K562 (cell line): Measurements from ENCODE around the gene GPR35. TPM values are rescaled to one million over a fixed set of nuclear protein-coding genes. Genes with fewer than 3 reads are reported as not detected.
A peak's percentile ranks its signal among the peaks of the same experiment; 100 is the strongest.

Experiments
- CCNT2 ChIP-seq: IDR thresholded peaks from 2 replicates; pipeline ENCODE4 v1.6.1; 2011; ENCODE audit warnings: borderline replicate concordance, low read depth, mild to moderate bottlenecking, moderate library complexity, mixed read lengths, low read length; ENCODE audit not compliant: insufficient read length; ENCODE audit errors: extremely low read depth
- CREB1 ChIP-seq, 2 experiments: sonication (generic) in 1 of 2; formaldehyde crosslinking in 1 of 2; IDR thresholded peaks; 2 replicates each; pipeline versions ENCODE4 v1.6.1 to v1.8.0; 2012 to 2022; ENCODE audit warnings: inconsistent platforms in 1 of 2, mild to moderate bottlenecking in 1 of 2, missing genetic modification reagents in 1 of 2, moderate library complexity in 1 of 2
- DIDO1 ChIP-seq: fragments of 450-650 bp; IDR thresholded peaks from 2 replicates; pipeline ENCODE4 v1.6.1; 2016; ENCODE audit warnings: low read depth, missing biosample characterization, missing genetic modification characterization
- E2F5 ChIP-seq: sonication (generic); formaldehyde crosslinking; IDR thresholded peaks from 2 replicates; pipeline ENCODE4 v1.8.0; 2022; ENCODE audit warnings: mild to moderate bottlenecking, missing genetic modification reagents
- HMG20B ChIP-seq: fragments of 250-450 bp; sonication (Bioruptor Pico); IDR thresholded peaks from 2 replicates; pipeline ENCODE4 v1.5.0; 2021; ENCODE audit warnings: mild to moderate bottlenecking
- MTA1 ChIP-seq: fragments of 450-650 bp; IDR thresholded peaks from 2 replicates; pipeline ENCODE4 v1.6.1; 2017; ENCODE audit warnings: borderline replicate concordance
- MTF1 ChIP-seq: fragments of 250-450 bp; sonication (Bioruptor Pico); IDR thresholded peaks from 2 replicates; pipeline ENCODE4 v1.9.0; 2021; ENCODE audit warnings: moderate library complexity, mild to moderate bottlenecking, inconsistent platforms, borderline replicate concordance
- RAD51 ChIP-seq: fragments of 450-650 bp; IDR thresholded peaks from 2 replicates; pipeline ENCODE4 v1.7.1; 2016; ENCODE audit warnings: low read depth, mild to moderate bottlenecking, borderline replicate concordance
- RBM34 ChIP-seq: fragments of 200-400 bp; formaldehyde crosslinking; IDR thresholded peaks from 2 replicates; pipeline ENCODE4 v1.6.1; 2018; ENCODE audit warnings: low read length, borderline replicate concordance; ENCODE audit not compliant: insufficient read depth
- RUNX1 ChIP-seq: sonication (generic); IDR thresholded peaks from 2 replicates; pipeline ENCODE4 v1.6.1; 2016; ENCODE audit warnings: antibody characterized with exemption, low read depth
- USF1 ChIP-seq: sonication (generic); formaldehyde crosslinking; IDR thresholded peaks from 2 replicates; pipeline ENCODE4 v1.9.0; 2022; ENCODE audit warnings: mild to moderate bottlenecking, missing genetic modification reagents
- WHSC1 ChIP-seq: IDR thresholded peaks from one replicate; pipeline ENCODE4 v1.6.1; 2012; ENCODE audit warnings: low read length, control low read depth, inconsistent platforms
- XRCC4 ChIP-seq: IDR thresholded peaks from one replicate; pipeline ENCODE4 v1.6.1; 2011; ENCODE audit not compliant: insufficient read depth, insufficient read length; ENCODE audit errors: extremely low read depth
- ZC3H8 ChIP-seq: fragments of 450-650 bp; IDR thresholded peaks from 2 replicates; pipeline ENCODE4 v1.6.1; 2017
- ZNF143 ChIP-seq: sonication (generic); formaldehyde crosslinking; IDR thresholded peaks from 2 replicates; pipeline ENCODE4 v1.9.0; 2022; ENCODE audit warnings: mild to moderate bottlenecking, missing genetic modification reagents
- ZNF23 ChIP-seq: fragments of 250-450 bp; sonication (Bioruptor Pico); IDR thresholded peaks from 2 replicates; pipeline ENCODE4 v1.4.0; 2020; ENCODE audit warnings: mild to moderate bottlenecking
- ZNF551 ChIP-seq: fragments of 250-450 bp; sonication (Bioruptor Pico); IDR thresholded peaks from 2 replicates; pipeline ENCODE4 v1.5.0; 2021; ENCODE audit warnings: mild to moderate bottlenecking, moderate library complexity
- polyA plus RNA-seq, 8 experiments: library from polyadenylated mRNA; depleted of rRNA in 4 of 8; stranded (reverse) in 5 of 8; unstranded in 3 of 8; fragments of >200 nt; fragmentation: Nextera tagmentation in 2 of 8; fragmentation: Illumina TruSeq in 1 of 8; extraction: Ambion mirVana in 2 of 8; extraction: Trizol in 1 of 8; gene quantifications; 2 replicates each; pipeline versions ENCODE4 v1.2.1 to v1.2.3, GENCODE V29; 2011 to 2014; ENCODE audit warnings: inconsistent platforms in 1 of 8, missing spikeins in 1 of 8
- total RNA-seq, 7 experiments: library from RNA; depleted of rRNA in 6 of 7; stranded (reverse); fragments of >200 nt in 6 of 7; fragmentation: Illumina TruSeq in 2 of 7; extraction: Trizol in 2 of 7; gene quantifications; 2 replicates each; pipeline versions ENCODE4 v1.2.1 to v1.2.3, GENCODE V29; 2011 to 2021; ENCODE audit warnings: low replicate concordance in 1 of 7
- TF ChIP-seq, protein P1 (sequence below): fragments of 250-450 bp; sonication (Bioruptor Pico); IDR thresholded peaks from 2 replicates; pipeline ENCODE4 v1.5.0; 2021; ENCODE audit warnings: mild to moderate bottlenecking, borderline replicate concordance
- TF ChIP-seq, protein P2 (sequence below): fragments of 250-450 bp; sonication (Bioruptor Pico); IDR thresholded peaks from 2 replicates; pipeline ENCODE4 v1.5.0; 2021; ENCODE audit warnings: mild to moderate bottlenecking, moderate library complexity

The GPR35 gene
- total and polyA plus RNA-seq, 9 of the 15 experiments (the other 6 are each of a cell fraction or from before 2014, with no cell fraction given) = 0.04 to 0.50 (median 0.29) TPM; not detected in 3

GRCh38 chr2:240586198-240586918 is 38.9 kb upstream of the GPR35 start, which contains the start of gene CAPN10 (continued):
- TF ChIP-seq USF1 (CRISPR knock-in tag) = peak; percentile 93
- no peak for TF ChIP-seq E2F5 (CRISPR knock-in tag)
- no peak for TF ChIP-seq ZNF551 (CRISPR knock-in tag)
- TF ChIP-seq XRCC4 = no peak
- no peak for TF ChIP-seq ZNF23 (CRISPR knock-in tag)
- TF ChIP-seq CCNT2 = peak; percentile 14
- TF ChIP-seq MTA1 = peak; percentile 90
- no peak for TF ChIP-seq MTF1 (CRISPR knock-in tag)
- no peak for TF ChIP-seq ZC3H8
- peak; percentile 79 for TF ChIP-seq CREB1 (IDR thresholded peaks at IDR 0.05)
- TF ChIP-seq CREB1 (CRISPR knock-in tag; IDR thresholded peaks at IDR 0.05) = peak; percentile 85
- TF ChIP-seq, protein P1, sequence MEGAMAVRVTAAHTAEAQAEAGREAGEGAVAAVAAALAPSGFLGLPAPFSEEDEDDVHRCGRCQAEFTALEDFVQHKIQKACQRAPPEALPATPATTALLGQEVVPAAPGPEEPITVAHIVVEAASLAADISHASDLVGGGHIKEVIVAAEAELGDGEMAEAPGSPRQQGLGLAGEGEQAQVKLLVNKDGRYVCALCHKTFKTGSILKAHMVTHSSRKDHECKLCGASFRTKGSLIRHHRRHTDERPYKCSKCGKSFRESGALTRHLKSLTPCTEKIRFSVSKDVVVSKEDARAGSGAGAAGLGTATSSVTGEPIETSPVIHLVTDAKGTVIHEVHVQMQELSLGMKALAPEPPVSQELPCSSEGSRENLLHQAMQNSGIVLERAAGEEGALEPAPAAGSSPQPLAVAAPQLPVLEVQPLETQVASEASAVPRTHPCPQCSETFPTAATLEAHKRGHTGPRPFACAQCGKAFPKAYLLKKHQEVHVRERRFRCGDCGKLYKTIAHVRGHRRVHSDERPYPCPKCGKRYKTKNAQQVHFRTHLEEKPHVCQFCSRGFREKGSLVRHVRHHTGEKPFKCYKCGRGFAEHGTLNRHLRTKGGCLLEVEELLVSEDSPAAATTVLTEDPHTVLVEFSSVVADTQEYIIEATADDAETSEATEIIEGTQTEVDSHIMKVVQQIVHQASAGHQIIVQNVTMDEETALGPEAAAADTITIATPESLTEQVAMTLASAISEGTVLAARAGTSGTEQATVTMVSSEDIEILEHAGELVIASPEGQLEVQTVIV (CRISPR knock-in tag) = no peak
- TF ChIP-seq RAD51 = peak; percentile 99
- no peak for TF ChIP-seq HMG20B (CRISPR knock-in tag)
- TF ChIP-seq RBM34 = no peak
- no peak for TF ChIP-seq WHSC1
- TF ChIP-seq ZNF143 (CRISPR knock-in tag) = peak; percentile 96
- TF ChIP-seq RUNX1 = no peak
- TF ChIP-seq DIDO1 (tag) = peak; percentile 65; the same call in 1 of the 2 replicates
- TF ChIP-seq, protein P2, sequence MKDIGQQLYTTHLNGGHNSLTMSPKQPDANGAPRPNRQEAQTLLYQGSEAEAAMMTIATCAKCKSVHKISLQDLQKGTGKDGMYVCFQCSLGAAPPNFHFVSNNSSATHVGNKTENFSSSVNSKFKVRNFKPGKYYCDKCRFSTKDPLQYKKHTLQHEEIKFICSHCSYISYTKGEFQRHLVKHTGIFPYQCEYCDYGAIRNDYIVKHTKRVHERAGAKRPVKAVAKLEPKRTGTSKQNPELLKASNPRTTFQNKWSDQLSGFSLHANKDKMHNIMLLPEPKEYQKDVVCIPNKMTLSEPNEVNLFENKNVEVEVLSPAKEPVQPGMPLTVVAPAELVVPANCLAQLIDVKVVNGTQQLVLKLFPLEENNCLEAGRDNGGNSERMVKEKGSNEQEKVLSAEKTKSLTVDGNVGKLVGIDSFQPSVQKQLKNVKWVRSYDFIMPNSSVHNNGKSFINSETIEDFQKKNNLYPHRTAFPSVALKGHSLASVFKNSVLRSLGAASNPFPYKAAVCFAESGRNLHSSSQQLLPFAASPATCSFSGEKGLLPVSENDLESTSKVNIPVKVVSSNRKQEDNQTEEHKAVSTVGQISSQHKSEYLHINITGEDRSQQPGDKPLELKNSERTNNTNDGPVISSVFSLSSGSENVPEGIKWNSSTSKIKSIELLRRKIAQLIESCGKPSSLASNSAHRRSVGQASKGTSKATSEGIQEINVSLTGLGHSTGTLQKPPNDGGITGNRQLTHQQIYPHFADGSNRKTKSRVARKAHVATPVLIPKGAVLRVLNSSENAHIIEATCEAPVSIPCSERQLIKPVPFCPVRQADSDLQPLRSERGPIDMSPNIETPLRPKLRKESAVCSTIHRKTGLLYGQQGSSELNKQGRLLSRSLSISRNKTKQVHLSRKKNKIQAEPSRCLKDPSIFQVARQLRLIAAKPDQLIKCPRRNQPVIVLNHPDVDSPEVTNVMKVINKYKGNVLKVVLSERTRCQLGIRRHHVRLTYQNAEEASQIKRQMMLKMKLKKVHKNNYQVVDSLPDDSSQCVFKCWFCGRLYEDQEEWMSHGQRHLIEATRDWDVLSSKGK (CRISPR knock-in tag) = no peak
